IPS-15b (cell line): ENCODE measurements around the gene MOGAT1.
"Not testable (repeated sequence)": the region's sequence is repeated elsewhere in the genome, so short reads cannot be mapped to it uniquely, and the experiment has no call there.

ENCODE experiments used
- H3K27me3 ChIP-seq: one replicate; pipeline ENCODE4 v1.6.1; 2013; ENCODE audit warnings: low read length; ENCODE audit not compliant: control insufficient read depth, insufficient read depth
- H3K36me3 ChIP-seq: one replicate; pipeline ENCODE4 v1.6.1; 2013; ENCODE audit warnings: low read length; ENCODE audit not compliant: control insufficient read depth, insufficient read depth
- H3K4me1 ChIP-seq: one replicate; pipeline ENCODE4 v1.6.1; 2013; ENCODE audit warnings: mild to moderate bottlenecking, low read length; ENCODE audit not compliant: control insufficient read depth, insufficient read depth
- H3K4me3 ChIP-seq: one replicate; pipeline ENCODE4 v1.5.1; 2013; ENCODE audit warnings: low read depth, low read length
- H3K9ac ChIP-seq: one replicate; pipeline ENCODE4 v1.6.1; 2013; ENCODE audit warnings: low read depth, mild to moderate bottlenecking, low read length
- H3K9me3 ChIP-seq: one replicate; pipeline ENCODE4 v1.6.1; 2013; ENCODE audit warnings: mild to moderate bottlenecking, low read length; ENCODE audit not compliant: control insufficient read depth, insufficient read depth

The MOGAT1 gene

DNA sequence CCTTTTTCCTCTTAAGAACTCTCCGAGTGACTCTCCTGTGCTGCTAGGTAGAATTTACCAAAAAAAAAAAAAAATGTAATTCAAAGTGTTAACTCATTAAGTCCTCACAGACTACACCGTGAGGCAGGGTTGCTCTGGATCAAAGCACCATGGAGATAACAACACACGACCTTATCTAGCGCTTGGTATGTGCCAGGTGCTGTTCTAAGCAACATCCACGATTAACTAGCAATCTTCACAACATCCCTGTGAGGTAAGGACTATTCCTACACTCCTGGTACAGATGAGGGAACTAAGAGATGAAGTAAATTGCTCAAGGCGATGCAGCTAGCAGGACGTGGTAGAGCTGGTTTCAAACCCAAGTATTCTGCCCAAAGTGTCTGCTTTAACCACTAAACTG is 1.8 kb downstream of the MOGAT1 start:
- Histone ChIP-seq H3K27me3 (peaks cover 43% of the 10 kb centered on the region), H3K4me3 (no peak overlapping the region), H3K4me1 (no peaks in the 10 kb centered on the region), H3K36me3 (no peaks in the 10 kb centered on the region), H3K9me3 (no peaks in the 10 kb centered on the region), H3K9ac (no peak overlapping the region)

DNA sequence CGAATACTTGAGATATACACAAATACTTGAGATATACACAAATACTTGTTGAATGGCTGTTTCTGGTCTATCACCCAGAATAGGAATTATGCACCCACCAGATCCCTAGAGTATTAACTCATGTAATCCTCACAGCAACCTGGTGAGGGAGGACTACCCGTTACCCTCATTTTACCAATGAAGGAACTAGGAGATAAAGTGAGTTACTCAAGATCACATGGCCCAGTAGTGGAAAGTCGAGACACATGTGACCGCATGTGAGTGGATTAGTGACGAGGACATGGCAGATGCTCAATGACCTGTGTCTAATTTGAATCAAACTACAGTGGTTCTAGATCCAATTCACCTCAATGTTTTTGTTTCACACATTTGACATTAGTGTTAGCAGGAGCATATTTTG is 2.4 kb downstream of the MOGAT1 start:
- no peak overlapping the region for H3K9ac ChIP-seq
- no peaks in the 10 kb centered on the region for H3K4me1 ChIP-seq
- no peaks in the 10 kb centered on the region for H3K36me3 ChIP-seq
- H3K4me3 ChIP-seq: no peak overlapping the region
- H3K27me3 ChIP-seq: peaks cover 43% of the 10 kb centered on the region
- H3K9me3 ChIP-seq: no peaks in the 10 kb centered on the region

DNA sequence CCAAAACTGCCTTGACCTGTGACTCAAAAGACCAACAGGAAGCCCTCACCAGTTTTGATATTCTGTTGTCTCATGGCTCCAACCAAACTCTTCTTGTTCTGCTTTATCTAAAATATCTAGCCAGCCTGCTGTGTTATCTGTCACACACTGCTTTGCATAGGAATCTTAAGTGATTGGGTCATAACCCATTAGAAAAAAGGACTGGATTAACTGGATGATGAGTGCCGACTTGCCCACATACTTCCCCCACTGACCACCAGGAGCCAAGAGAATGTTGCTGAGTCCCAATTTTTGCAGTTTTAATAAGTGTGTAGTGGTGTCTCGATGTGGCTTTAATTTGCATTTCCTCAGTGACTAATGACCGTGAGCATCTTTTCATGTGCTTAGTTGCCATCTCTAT is 6.5 kb downstream of the MOGAT1 start:
- Histone ChIP-seq H3K9me3 (no peaks in the 10 kb centered on the region), H3K9ac (no peak overlapping the region)

DNA sequence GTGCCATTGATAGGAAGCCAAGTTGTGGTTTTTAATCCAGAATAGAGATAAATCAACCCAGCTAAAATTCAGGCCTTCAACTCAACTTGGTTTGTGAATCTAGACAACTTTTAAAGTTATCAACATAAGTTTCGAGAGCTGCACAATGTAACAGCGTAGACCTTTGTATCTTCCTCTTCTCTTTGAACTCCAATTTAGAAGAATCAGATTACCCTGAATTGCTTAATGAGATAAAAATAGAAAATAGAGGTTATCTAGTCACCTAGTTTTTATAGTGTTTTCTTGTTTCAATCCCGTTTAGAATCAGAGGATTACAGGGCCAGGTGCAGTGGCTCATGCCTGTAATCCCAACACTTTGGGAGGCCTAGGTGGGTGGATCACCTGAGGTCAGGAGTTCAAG is 12.3 kb downstream of the MOGAT1 start:
- no peaks in the 10 kb centered on the region for H3K36me3 ChIP-seq
- H3K4me3 ChIP-seq: no peak overlapping the region
- no peaks in the 10 kb centered on the region for H3K9me3 ChIP-seq
- no peaks in the 10 kb centered on the region for H3K27me3 ChIP-seq
- H3K9ac ChIP-seq: no peak overlapping the region
- no peaks in the 10 kb centered on the region for H3K4me1 ChIP-seq

More for the DNA sequence above, 6.5 kb downstream of the MOGAT1 start:
- Histone ChIP-seq H3K27me3 (peaks cover 11% of the 10 kb centered on the region), H3K36me3 (no peaks in the 10 kb centered on the region), H3K4me1 (no peaks in the 10 kb centered on the region), H3K4me3 (no peak overlapping the region)

DNA sequence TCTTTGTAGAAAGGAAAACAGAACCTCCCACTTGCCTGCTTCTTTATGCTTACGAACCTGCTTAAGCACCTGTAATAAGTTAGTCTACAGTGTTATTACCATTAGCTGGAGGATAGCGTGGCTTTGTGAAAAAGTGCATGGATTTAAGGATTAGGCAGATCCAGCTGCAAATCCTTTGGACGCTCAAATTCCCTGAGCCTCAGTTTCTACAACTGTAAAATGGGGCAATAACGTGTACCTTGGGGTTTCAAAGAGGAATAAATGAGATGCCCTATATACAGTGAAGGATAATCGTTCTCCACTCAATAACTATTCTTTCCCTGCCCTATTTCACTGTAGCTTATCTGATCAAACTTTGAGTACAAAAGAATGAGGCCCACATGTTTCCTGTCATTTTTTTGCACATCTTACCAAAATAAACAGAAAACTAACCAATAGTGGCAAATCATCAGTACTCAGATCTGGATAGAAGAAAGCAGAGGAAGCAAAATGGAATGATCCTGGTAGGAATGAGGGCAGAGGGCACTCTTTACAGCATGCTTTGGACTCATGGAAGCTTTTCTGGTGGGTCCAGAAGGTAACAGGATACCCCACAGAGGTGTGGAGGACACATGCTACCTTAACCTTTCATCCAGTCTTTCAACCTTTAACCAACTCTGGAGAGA is 14.8 kb downstream of the MOGAT1 start:
- Histone ChIP-seq H3K4me3 (no peak overlapping the region), H3K4me1 (no peaks in the 10 kb centered on the region), H3K27me3 (no peaks in the 10 kb centered on the region), H3K9ac (no peak overlapping the region), H3K9me3 (no peaks in the 10 kb centered on the region), H3K36me3 (no peaks in the 10 kb centered on the region)

DNA sequence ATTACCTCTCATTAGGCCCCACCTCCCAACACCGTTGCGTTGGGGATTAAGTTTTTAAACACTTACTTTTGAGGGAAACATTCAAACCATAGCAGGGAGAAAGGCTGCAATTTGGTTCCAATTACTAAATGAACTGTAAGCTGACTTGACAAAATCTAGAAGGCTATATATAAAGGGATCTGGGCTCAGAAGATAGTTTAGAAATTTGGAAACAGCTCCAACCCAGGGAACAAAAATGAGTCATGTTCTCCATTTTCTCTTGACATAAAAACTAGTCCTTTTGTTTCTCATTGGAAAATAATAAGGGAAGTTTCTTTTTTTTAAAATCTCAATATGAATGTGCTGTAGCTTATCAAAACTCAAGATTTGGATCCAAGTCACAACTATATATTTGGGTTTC is 17.5 kb downstream of the MOGAT1 start:
- Histone ChIP-seq H3K36me3 (no peaks in the 10 kb centered on the region), H3K9me3 (no peaks in the 10 kb centered on the region), H3K4me3 (no peak overlapping the region), H3K27me3 (no peaks in the 10 kb centered on the region), H3K4me1 (no peaks in the 10 kb centered on the region), H3K9ac (no peak overlapping the region)

DNA sequence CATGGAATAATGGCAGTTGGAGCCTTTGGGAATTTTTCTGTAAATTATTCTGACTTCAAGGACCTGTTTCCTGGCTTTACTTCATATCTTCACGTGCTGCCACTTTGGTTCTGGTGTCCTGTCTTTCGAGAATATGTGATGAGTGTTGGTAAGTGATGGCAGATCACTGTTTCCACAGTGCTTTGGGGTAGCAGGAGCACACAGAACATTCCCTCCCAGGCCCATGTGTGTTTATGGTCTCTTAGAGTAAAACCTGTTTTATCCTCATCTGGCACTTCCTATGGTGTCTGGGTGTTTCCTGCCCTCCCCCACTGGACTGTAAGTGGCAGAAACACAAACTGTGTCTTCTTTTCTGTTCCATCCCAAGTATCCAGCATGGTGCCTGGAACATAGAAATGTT is 17.9 kb downstream of the MOGAT1 start:
- Histone ChIP-seq H3K9me3 (no peaks in the 10 kb centered on the region), H3K27me3 (no peaks in the 10 kb centered on the region), H3K36me3 (no peaks in the 10 kb centered on the region), H3K4me1 (no peaks in the 10 kb centered on the region), H3K9ac (no peak overlapping the region), H3K4me3 (no peak overlapping the region)

DNA sequence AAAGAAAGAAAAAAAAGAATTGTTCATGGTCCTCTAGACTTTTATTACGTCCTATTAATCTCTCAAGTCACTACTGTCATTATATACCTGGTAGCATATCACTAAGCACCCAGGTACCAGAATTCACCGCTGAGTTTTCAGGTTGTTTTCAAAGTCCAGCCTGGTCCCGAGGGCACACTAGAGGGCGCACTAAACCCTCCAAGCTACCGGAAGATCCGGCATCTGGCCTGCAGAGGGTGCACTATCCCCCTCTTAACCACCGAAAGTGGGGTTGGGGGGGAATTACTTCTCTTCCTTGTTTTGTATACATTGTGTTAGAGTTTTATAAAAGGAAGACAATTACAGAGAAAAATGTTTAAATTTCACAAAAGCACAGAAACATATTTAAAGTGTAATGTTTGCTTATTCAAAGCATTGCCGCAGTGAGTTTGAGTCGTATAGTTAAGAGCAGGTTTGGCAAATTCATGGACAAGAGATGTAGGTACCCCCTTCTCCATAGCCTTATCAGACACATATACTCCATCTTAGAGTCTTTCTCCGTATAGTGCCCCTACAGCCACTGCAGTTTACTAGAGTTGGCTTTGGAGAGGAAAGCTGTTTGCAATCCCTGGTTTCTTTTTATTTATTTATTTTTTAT is 19.2 kb downstream of the MOGAT1 start:
- no peak overlapping the region for H3K9ac ChIP-seq
- H3K4me1 ChIP-seq: no peaks in the 10 kb centered on the region
- no peaks in the 10 kb centered on the region for H3K27me3 ChIP-seq
- no peak overlapping the region for H3K4me3 ChIP-seq
- no peaks in the 10 kb centered on the region for H3K9me3 ChIP-seq
- H3K36me3 ChIP-seq: no peaks in the 10 kb centered on the region

DNA sequence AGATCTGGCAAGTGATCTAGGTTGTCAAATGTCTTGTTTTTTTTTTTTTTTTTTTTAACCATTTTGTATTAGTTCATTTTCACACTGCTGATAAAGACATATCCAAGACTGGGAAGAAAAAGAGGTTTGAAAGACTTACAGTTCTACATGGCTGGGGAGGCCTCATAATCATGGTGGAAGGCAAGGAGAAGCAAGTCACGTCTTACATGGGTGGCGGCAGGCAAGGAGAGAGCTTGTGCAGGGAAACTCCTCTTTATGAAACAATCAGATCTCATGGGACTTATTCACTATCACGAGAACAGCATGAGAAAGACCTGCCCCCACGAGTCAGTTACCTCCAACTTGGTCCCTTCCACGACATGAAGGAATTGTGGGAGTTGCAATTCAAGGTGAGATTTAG is 22.0 kb downstream of the MOGAT1 start:
- H3K9ac ChIP-seq, H3K27me3 ChIP-seq, H3K4me1 ChIP-seq, H3K9me3 ChIP-seq, H3K36me3 ChIP-seq, H3K4me3 ChIP-seq: not testable (repeated sequence)

DNA sequence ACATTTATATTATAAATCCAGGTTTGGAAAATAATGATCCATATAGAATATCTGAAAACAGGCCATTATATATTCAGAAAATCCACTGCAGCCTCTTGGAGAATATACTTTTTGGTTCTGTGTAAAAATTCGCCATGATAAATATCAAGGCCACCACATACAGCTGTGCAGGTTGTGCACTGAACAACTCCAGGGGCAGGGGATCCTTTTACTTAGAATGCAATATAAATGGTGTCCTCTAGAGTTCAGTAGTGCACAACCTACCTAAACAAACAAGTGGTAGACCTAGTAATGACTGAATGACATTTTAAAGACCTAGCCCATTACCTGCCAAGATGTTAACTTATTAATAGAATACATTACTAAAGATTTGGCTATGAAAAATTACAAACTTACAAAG is 22.4 kb downstream of the MOGAT1 start:
- no peak overlapping the region for H3K4me3 ChIP-seq
- H3K27me3 ChIP-seq: no peaks in the 10 kb centered on the region
- no peaks in the 10 kb centered on the region for H3K36me3 ChIP-seq
- H3K4me1 ChIP-seq: no peaks in the 10 kb centered on the region
- no peaks in the 10 kb centered on the region for H3K9me3 ChIP-seq
- no peak overlapping the region for H3K9ac ChIP-seq

DNA sequence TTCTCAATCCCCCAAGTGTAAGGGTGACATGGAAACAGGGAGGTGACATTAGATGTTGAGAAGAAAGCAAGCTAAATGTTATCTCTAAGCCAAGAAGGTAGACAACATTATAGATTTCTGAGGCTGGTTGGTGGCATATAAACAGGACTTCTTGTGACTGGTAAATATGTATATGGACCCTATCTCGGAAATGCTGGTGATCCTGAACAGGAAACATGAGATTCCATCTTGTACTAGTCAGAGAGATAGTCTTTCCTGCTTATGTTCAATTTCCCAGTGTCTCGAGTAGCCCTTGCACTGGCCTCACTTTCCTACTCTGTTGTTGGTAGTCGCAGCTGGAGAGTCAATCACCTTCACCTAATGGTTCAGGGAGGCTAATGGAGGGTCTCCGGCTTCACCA is 26.8 kb downstream of the MOGAT1 start:
- Histone ChIP-seq H3K9ac (no peak overlapping the region), H3K27me3 (no peaks in the 10 kb centered on the region)

DNA sequence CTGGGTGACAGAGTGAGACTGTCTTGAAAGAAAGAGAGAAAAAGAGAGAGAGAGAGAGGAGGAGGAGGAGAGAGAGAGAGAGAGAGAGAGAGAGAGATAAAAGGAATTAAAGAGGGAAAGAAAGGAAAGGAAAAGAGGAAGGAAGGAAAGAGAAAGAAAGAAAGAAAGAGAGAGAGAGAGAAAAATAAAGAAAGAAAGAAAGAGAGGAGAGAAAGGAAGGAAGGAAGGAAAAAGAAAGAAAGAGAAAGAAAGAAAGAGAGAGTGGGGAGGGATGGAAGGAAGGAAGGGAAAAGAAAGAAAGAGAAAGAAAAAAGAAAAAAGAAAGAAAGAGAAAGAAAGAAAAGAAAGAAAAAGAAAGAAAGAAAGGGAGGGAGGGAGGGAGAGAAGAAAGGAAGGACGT is 29.8 kb downstream of the MOGAT1 start:
- H3K9ac ChIP-seq: no peak overlapping the region
- H3K36me3 ChIP-seq: no peaks in the 10 kb centered on the region
- H3K4me1 ChIP-seq: no peaks in the 10 kb centered on the region
- H3K27me3 ChIP-seq: no peaks in the 10 kb centered on the region
- H3K9me3 ChIP-seq: no peaks in the 10 kb centered on the region
- no peak overlapping the region for H3K4me3 ChIP-seq

More for the DNA sequence above, 26.8 kb downstream of the MOGAT1 start:
- no peaks in the 10 kb centered on the region for H3K9me3 ChIP-seq
- H3K4me3 ChIP-seq: no peak overlapping the region
- no peaks in the 10 kb centered on the region for H3K4me1 ChIP-seq
- no peaks in the 10 kb centered on the region for H3K36me3 ChIP-seq
